CD4-positive, alpha-beta T cell (primary cell): Measurements from ENCODE around the gene TRIM37. TPM values are rescaled to one million over a fixed set of nuclear protein-coding genes. Genes with fewer than 3 reads are reported as not detected.

Experiments
- ATAC-seq: fragments of 200-7000 bp; cut with Tn5 transposase; one replicate; pipeline ENCODE4 v1.10.0; 2022; ENCODE audit warnings: mild to moderate bottlenecking; ENCODE audit not compliant: poor library complexity
- CTCF ChIA-PET: fragments of 350-600 bp; sonication (Branson Sonifier 250); formaldehyde crosslinking; loops from one replicate; lab custom pipeline; 2021; ENCODE audit warnings: antibody characterized with exemption, inconsistent platforms; lab: Charles Lee
- POLR2A ChIA-PET: fragments of 350-600 bp; sonication (Branson Sonifier 250); formaldehyde crosslinking; loops from one replicate; lab custom pipeline; 2021; ENCODE audit warnings: antibody characterized with exemption, inconsistent platforms; lab: Charles Lee
- DNase-seq, 14 experiments: peaks; one replicate each; pipeline ENCODE4 v3.0.0-alpha.2; 2013 to 2020; ENCODE audit warnings: mixed read lengths in 2 of 14
- H3K27ac ChIP-seq, 2 donors: one replicate each; pipeline versions ENCODE4 v1.5.1 to v1.7.0; 2013; ENCODE audit warnings: low read length in 2 of 2, low read depth in 1 of 2, mild to moderate bottlenecking in 1 of 2
- H3K27me3 ChIP-seq, 2 experiments: 1 replicate in 1 of 2; 2 replicates in 1 of 2; pipeline versions ENCODE4 v1.6.1 to v1.7.0; 2013; ENCODE audit warnings: low read length in 2 of 2, control low read depth in 1 of 2, mild to moderate bottlenecking in 1 of 2, moderate library complexity in 1 of 2; ENCODE audit not compliant: insufficient read depth in 2 of 2, control insufficient read depth in 1 of 2
- H3K36me3 ChIP-seq: one replicate; pipeline ENCODE4 v1.6.1; 2013; ENCODE audit warnings: low read length, control low read depth; ENCODE audit not compliant: insufficient read depth
- H3K4me1 ChIP-seq: one replicate; pipeline ENCODE4 v1.6.1; 2013; ENCODE audit warnings: low read length, control low read depth; ENCODE audit not compliant: insufficient read depth
- H3K4me3 ChIP-seq: one replicate; pipeline ENCODE4 v1.5.1; 2013; ENCODE audit warnings: mild to moderate bottlenecking, low read length, moderate library complexity
- H3K9me3 ChIP-seq, 2 experiments: 1 replicate in 1 of 2; 2 replicates in 1 of 2; pipeline versions ENCODE4 v1.6.1 to v1.7.0; 2013; ENCODE audit warnings: low read length in 2 of 2, mild to moderate bottlenecking in 2 of 2, control low read depth in 1 of 2, moderate library complexity in 1 of 2; ENCODE audit not compliant: control insufficient read depth in 1 of 2, insufficient read depth in 1 of 2
- H3K27ac Mint-ChIP-seq: one replicate; pipeline ENCODE4 v1.8.0; 2020; ENCODE audit warnings: mixed read lengths
- H3K27me3 Mint-ChIP-seq: one replicate; pipeline ENCODE4 v1.8.0; 2021; ENCODE audit warnings: mixed read lengths
- H3K36me3 Mint-ChIP-seq: one replicate; pipeline ENCODE4 v1.8.0; 2021; ENCODE audit warnings: low read depth, mixed read lengths
- H3K4me1 Mint-ChIP-seq: one replicate; pipeline ENCODE4 v1.8.0; 2021; ENCODE audit warnings: low read depth, mixed read lengths
- H3K4me3 Mint-ChIP-seq: one replicate; pipeline ENCODE4 v1.8.0; 2020; ENCODE audit warnings: mild to moderate bottlenecking, mixed read lengths
- H3K9me3 Mint-ChIP-seq: one replicate; pipeline ENCODE4 v1.8.0; 2020; ENCODE audit warnings: mixed read lengths
- intact Hi-C, 2 experiments: fragments of 100-400 bp; cut with DNase I in 1 of 2; cut with micrococcal nuclease in 1 of 2; formaldehyde crosslinking; loops; one replicate each; pipeline versions ENCODE4 v1.15.1 to v1.9.0; 2023 to 2025; cut with DNase I, micrococcal nuclease
- total RNA-seq, 174 experiments: library from RNA in 2 of 174; stranded (reverse) in 2 of 174; gene quantifications; one replicate each; pipeline ENCODE4 v1.2.3 and lab custom pipeline; 2021 to 2026
- TF ChIP-seq, protein P1 (sequence below): fragments of 200-600 bp; IDR thresholded peaks from one replicate; pipeline ENCODE4 v1.8.0; 2022; ENCODE audit warnings: antibody characterized with exemption, mild to moderate bottlenecking

The TRIM37 gene
- total RNA-seq, 2 experiments from 2014 or later = 16.8 to 18.0 TPM

DNA sequence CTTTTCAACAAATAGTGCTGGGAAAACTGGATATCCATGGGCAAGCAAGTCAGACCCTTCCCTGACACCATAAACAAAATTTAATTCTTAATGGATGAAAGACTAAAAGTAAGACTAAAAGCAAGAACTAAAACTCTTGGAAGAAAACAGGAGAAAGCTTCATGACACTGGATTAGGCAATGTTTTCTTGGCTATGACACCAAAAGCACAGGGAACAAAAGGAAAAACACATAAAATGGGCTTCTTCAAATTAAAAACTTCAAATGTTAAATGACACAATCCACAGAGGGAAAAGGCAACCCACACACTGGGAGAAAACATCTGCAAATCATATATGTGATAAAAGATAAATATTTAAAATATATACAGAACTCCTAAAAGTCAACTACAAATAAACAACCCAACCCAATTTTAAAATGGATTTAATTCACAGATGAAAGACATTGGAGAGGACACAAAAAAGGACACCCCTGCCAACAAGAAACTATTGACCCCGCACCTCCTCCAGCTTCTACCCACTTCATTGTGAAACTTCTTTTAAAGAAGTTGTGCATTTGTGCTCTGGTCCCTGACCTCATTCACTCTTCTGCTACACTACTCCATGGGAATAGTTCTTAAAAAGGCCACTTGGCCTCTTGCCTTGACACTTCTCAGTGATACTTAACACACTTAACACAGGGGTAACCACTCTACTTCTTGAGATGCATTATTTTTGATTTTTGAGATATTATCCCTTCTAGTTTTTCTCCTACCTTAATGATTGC is 80.3 kb downstream of the TRIM37 start:
- POLR2A ChIA-PET = no interaction called here
- Histone ChIP-seq H3K4me3 (no peak overlapping the region), H3K4me1 (no peaks in the 10 kb centered on the region), H3K9me3 (no peaks in the 10 kb centered on the region), H3K27me3 (no peaks in the 10 kb centered on the region), H3K27ac (no peak overlapping the region), H3K36me3 (peaks cover 13% of the 10 kb centered on the region)
- TF ChIP-seq, protein P1, sequence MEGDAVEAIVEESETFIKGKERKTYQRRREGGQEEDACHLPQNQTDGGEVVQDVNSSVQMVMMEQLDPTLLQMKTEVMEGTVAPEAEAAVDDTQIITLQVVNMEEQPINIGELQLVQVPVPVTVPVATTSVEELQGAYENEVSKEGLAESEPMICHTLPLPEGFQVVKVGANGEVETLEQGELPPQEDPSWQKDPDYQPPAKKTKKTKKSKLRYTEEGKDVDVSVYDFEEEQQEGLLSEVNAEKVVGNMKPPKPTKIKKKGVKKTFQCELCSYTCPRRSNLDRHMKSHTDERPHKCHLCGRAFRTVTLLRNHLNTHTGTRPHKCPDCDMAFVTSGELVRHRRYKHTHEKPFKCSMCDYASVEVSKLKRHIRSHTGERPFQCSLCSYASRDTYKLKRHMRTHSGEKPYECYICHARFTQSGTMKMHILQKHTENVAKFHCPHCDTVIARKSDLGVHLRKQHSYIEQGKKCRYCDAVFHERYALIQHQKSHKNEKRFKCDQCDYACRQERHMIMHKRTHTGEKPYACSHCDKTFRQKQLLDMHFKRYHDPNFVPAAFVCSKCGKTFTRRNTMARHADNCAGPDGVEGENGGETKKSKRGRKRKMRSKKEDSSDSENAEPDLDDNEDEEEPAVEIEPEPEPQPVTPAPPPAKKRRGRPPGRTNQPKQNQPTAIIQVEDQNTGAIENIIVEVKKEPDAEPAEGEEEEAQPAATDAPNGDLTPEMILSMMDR = no peak
- no peaks in the 10 kb centered on the region for H3K4me1 Mint-ChIP-seq
- H3K36me3 Mint-ChIP-seq = peaks cover 65% of the 10 kb centered on the region
- no peak for ATAC-seq
- no peaks in the 10 kb centered on the region for H3K9me3 Mint-ChIP-seq
- intact Hi-C loops = no loop called here
- CTCF ChIA-PET = no interaction called here
- no peak overlapping the region for H3K27ac Mint-ChIP-seq
- no peaks in the 10 kb centered on the region for H3K27me3 Mint-ChIP-seq
- no peak for DNase-seq
- H3K4me3 Mint-ChIP-seq = no peak overlapping the region

DNA sequence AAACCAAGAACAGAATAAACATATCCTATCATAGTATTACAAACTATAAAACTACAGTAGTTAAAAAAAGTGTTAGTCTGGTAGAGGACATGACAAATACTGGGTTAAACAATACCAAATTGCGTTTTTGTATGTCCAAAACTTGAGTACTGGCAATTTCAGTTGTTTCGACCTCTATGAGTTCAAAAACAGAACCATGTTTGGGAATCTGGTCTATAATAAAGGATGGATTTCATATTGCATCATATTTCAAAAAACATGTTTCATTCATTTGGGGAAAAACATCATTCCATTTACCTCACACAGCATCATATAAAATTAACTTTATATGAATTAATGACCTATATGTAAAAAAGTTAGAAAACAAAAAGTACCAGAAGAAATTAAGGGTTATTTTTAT is 81.8 kb downstream of the TRIM37 start:
- ChIA-PET CTCF (no interaction called here), POLR2A (no interaction called here)
- H3K4me1 ChIP-seq = no peaks in the 10 kb centered on the region
- TF ChIP-seq, protein P1 = no peak
- Mint-ChIP-seq H3K4me1 (no peaks in the 10 kb centered on the region), H3K9me3 (no peaks in the 10 kb centered on the region), H3K4me3 (no peak overlapping the region), H3K36me3 (peaks cover 65% of the 10 kb centered on the region), H3K27ac (no peak overlapping the region), H3K27me3 (no peaks in the 10 kb centered on the region)
- H3K36me3 ChIP-seq = peaks cover 14% of the 10 kb centered on the region
- DNase-seq (no peak), ATAC-seq (no peak)
- H3K9me3 ChIP-seq = peaks cover 0 to 4% of the 10 kb centered on the region in 2 experiments
- no peaks in the 10 kb centered on the region for H3K27me3 ChIP-seq
- no peak overlapping the region for H3K27ac ChIP-seq
- intact Hi-C loops = no loop called here
- no peak overlapping the region for H3K4me3 ChIP-seq

DNA sequence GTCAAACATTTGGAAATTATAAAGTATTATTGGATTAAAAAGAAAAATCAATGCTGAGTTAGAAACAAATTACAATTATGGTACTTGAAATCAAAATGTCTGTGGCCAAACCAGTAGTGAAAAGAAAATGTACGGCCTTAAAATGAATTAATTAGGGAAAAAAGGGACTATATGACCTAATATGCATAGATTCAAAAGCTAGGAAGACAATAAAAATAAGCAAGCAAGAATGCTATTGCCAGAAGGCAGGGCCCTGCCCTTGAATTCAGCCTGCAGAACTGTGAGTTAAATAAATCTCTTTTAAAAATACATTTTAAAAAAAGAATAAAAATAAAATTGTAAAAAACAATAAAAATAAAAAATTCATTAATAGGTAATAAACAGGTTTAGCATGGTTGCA is 88.7 kb downstream of the TRIM37 start:
- CTCF ChIA-PET = no interaction called here

More for the DNA sequence above, 88.7 kb downstream of the TRIM37 start:
- H3K36me3 ChIP-seq = peaks cover 14% of the 10 kb centered on the region
- intact Hi-C loops = no loop called here
- H3K36me3 Mint-ChIP-seq = peaks cover 72% of the 10 kb centered on the region
- no peak overlapping the region for H3K4me3 Mint-ChIP-seq
- no peak overlapping the region for H3K27ac ChIP-seq
- POLR2A ChIA-PET = no interaction called here
- peaks cover 0 to 4% of the 10 kb centered on the region in 2 experiments for H3K9me3 ChIP-seq
- no peaks in the 10 kb centered on the region for H3K27me3 ChIP-seq
- H3K4me1 ChIP-seq = no peaks in the 10 kb centered on the region
- TF ChIP-seq, protein P1 = no peak
- H3K4me1 Mint-ChIP-seq = no peaks in the 10 kb centered on the region
- H3K9me3 Mint-ChIP-seq = no peaks in the 10 kb centered on the region
- H3K27ac Mint-ChIP-seq = no peak overlapping the region
- no peaks in the 10 kb centered on the region for H3K27me3 Mint-ChIP-seq
- H3K4me3 ChIP-seq = no peak overlapping the region
- ATAC-seq (no peak), DNase-seq (no peak)
